Putamen (tissue), 1 donor: ENCODE measurements around the gene PLEKHA6.
"Not testable (repeated sequence)": the region's sequence is repeated elsewhere in the genome, so short reads cannot be mapped to it uniquely, and the experiment has no call there.

Experiments used
- DNase-seq: peaks from one replicate; pipeline ENCODE4 v3.0.0-alpha.2; 2016; ENCODE audit warnings: low spot score

Gene PLEKHA6

DNA sequence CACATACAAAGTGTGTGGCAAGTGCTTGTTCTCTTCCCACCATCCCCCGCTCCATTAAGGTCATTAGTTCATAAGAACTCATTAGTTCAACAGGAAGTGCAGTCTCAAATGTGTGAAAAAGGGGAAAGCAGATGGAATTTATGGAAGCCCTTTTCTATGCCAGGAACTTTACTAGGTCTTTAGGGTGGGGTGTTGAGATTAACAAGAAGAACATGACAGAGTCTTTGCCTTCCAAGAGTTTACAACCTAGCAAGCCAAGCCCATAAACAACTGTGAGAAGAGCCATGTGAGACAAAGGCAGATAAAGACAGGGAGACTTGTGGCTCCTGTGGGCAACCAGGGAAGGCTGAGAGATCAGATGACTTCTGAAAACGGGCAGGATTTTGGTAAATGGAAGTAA, 21.4 kb downstream of the PLEKHA6 start:
- no peak for DNase-seq

DNA sequence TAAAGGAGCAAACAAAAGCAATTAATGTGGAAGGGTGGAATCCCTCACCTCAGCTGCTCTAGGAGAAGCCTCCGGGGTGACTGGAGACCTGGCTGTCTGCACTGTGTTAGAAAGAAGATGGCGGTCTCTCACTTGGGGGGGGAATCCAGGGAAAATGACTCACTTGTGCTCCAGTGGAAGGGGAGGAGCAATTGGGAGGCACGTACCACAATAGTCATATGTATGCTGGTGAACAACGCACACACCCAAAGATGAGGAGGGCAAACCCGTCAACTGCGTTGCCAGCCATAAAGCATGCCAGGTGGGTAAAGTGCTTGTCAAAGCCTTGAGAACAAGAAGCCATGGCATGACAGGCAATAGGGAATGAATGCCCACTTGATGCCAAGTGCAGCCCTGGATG, 22.1 kb downstream of the PLEKHA6 start:
- no peak for DNase-seq

- no peak for DNase-seq
Measured at GRCh38 chr1:204337036-204337429, 22.7 kb downstream of the PLEKHA6 start.

DNA sequence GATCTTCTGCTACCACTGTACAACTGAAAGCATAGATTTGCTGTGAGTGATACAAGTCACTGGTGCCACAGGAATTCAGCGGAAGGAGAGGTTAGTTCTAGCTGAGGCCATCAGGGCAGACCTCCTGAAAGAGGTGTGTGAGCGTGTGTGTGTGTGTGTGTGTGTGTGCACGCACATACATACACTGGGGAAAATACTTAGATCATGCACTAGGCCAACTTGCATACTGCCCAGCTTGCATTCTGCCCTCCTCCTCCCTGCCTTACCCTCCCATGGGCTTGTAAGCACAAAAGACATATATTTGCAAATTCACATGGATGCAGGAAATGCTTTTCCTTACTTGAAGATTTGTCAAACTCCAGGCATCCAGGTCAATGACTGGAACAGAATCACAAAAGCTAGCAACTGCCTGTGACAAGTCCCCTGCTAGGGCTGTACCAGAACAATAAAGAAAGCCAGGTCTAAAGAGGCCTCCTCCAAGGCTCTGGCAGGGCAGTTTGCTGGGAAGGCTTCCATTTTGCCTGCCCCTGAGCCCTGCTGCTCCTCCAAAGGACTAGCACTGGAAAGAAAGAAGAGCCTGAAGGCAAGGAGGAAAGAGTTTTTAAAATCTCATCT, 23.2 kb downstream of the PLEKHA6 start:
- no peak for DNase-seq

GRCh38 chr1:204335533-204335932, 24.2 kb downstream of the PLEKHA6 start:
- no peak for DNase-seq

DNA sequence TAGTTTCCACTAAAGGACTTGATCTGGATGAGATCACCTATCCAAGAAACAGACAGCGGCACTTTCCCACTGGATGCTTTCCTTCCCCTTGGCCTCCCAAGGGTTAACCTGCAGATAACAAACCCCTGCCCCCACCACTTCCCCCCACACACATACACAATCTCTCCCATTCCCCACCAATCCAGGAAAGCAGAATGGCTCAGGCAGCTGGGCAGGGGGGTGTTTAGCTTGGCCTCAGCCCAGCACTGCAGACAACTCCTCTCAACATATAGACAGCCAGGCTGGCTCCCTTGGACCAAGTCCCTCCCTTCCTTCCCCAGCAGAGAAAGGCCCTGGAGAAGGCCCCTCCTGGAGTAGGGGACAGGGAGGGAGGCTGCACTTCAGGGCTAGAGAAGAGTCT, 24.6 kb downstream of the PLEKHA6 start:
- DNase-seq = no peak

DNA sequence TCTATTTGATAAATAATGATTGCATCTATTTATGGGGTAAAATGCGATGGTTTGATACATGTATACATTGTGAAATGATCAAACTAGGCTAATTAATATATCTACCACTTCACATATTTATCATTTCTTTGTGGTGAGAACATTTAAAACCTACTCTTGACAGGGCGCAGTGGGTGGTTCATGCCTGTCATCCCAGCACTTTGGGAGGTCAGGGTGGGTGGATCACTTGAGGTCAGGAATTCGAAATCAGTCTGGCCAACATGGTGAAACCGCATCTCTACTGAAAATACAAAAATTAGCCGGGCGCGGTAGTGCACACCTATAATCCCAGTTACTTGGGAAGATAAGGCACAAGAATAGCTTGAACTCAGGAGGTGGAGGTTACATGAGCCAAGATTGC, 25.3 kb downstream of the PLEKHA6 start:
- DNase-seq = no peak

DNA sequence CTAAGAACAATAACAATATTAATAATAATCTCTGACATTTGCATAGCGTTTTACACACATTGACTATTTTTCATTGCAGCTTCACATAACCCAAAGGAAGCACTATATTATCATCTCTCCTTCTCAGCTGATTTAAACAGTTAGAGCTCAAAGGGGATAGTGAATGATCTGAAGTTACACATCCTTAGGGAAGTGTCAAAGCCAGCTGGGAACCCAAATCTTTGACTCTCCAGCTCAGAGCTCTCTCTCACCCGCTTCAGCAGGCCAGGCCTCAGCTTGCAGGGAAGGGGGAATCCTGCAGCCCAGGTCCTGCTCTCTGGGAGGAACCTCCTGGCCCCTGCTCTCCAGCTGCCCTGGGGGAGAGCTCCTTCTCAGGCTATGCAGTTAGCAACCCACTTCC, 26.3 kb downstream of the PLEKHA6 start:
- DNase-seq = no peak

DNA sequence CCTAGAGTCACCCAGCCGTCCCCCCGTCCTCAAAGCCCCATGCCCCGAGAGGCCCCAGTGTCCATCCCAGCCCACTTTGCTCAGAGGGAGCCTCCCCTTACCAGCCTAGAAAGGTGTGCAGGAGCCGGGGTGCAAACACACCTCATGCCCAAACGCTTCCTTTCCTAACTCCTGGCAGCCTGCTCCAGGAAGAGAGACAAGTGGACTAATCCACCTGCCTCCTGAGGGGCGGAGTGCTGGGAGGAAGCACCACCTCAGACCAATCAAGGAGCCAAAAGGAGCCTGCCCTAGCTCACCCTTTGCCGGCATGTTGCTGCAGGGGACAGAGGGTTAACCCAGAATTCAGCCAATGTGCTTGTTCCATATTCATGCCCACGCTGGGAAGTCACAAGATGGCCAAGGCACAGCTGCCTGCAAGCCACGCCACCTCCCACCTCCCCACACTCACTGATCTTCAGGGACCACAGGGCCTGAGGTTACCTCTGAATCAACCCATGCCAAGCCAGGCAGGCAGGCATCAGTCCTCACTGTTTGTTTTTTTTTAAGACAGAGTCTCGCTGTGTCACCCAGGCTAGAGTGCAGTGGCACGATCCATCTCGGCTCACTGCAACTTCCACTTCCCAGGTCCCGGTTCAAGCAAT, 27.8 kb downstream of the PLEKHA6 start:
- no peak for DNase-seq

DNA sequence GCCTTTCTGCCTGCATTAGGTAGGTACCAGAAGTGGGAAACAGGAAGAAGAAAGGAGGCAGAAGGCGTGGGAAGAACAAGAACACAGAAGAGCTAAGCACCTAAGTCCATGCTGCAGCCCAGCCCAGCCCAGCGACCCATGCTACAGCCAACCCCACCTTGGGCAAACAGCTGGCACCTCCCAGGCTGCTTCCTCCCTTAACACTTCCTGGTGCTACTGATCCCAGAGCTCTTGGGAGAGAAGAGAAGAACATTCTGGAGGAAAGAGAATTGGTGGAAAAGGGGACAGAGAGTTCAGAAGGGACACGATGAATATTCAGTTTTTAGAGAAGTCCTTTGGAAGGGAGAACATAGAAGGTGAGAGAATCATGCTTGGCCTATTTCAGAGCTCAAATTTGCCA, 28.5 kb downstream of the PLEKHA6 start:
- DNase-seq = no peak

DNA sequence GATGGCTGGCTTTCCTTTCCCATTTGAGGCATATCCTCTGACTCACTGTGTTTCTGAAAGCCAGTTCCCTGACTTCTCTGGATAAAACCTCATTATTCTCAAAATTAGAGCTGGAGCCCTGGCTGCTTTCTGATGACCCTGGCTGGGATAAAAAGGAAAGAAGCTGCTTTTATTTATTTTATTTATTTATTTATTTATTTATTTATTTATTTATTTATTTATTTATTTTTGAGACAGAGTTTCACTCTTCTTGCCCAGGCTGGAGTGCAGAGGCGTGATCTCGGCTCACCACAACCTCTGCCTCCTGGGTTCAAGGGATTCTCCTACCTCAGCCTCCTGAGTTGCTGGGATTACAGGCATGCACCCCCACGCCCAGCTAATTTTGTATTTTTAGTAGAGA, 31.9 kb downstream of the PLEKHA6 start:
- DNase-seq = not testable (repeated sequence)

GRCh38 chr1:204327359-204327758, 32.4 kb downstream of the PLEKHA6 start:
- no peak for DNase-seq

- DNase-seq = peak; percentile 55
Measured at GRCh38 chr1:204326771-204327300, 32.9 kb downstream of the PLEKHA6 start.

DNA sequence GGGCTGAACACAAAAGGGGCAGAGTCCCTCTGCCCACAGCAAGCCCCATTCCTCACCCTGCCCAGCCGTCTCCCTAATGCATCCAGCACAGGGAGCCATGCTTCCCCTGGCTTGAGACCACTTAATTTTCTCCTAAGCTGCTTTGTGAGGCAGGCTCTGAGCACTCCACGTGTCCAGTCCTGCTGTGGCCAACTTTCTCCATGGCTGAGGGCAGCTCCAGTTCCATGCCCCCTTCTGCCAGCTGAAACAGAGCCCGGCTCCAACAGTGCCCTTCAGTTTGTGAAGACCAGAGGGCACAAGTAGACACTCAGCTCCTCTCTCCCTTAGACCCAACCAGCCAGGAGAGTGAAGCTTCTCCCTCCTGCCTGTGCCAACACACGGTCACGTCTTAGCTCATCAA, 33.8 kb downstream of the PLEKHA6 start:
- DNase-seq = no peak

- DNase-seq = no peak
Measured at GRCh38 chr1:204323887-204324286, 35.8 kb downstream of the PLEKHA6 start.

DNA sequence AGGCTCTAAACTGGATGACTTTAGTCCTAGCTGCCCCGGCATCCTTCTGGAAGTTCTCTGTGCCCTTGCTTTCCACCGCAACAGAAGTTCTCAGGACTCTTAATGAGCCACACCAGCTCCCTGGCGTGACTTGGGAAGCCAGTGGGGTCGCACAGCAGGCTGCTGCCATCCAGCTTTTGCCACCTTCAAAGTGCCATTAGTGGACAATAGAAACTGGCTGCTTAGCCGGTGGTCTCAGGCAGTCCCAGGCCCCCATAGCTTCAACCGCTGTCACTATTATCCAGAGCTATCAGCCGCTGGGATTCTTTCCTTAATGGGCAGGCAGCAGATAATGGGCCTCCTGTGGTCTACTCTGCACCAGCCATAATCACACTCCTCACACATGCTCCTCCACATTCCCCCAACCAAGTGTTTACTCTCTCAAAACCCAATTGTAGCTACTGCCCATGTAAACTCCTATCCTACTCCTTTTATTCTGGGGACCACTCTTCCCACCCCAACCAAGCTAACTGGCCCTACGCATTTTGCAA, 37.3 kb downstream of the PLEKHA6 start:
- DNase-seq = no peak

DNA sequence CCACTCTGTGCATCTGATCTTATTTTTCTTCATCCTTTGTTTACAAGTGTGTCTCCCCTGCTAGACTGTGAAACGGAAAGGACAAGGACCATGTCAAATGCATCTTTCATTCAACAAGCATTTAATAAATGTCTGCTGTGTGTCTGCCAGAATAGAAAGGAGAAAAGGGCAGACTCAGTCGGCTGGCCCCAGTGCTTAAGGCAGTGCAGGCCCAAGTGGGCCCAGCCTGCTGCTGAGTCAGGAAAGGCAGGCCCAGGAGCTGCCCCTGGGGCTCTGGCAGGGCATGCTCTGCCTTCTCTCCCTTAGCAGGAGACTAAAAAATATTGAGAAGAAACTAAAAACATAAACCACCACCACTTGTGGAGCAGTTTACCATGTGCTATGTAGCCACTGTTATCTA, 38.1 kb downstream of the PLEKHA6 start:
- DNase-seq = no peak

- DNase-seq = no peak
Measured at GRCh38 chr1:204321051-204321450, 38.7 kb downstream of the PLEKHA6 start.

DNA sequence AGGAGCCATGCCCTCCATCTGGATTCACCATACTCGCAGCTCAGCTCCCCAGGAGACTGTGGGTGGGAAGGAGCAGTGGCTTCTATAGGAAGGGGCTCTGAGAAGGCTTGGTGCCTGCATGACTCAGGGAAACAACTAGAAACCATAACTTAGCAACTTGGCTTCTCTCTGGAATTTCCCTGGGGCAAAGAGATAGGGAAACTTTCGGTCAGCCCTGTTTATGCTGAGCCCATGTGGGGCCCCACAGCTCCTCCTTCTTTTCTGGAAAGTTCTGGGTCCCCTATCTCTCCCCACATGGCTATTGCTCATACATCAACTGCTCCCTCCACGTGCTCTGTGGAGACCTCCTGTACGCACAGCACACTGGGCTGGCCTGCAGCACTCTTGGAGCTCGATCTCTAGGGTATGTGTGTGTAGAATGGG, 39.3 kb downstream of the PLEKHA6 start:
- no peak for DNase-seq

DNA sequence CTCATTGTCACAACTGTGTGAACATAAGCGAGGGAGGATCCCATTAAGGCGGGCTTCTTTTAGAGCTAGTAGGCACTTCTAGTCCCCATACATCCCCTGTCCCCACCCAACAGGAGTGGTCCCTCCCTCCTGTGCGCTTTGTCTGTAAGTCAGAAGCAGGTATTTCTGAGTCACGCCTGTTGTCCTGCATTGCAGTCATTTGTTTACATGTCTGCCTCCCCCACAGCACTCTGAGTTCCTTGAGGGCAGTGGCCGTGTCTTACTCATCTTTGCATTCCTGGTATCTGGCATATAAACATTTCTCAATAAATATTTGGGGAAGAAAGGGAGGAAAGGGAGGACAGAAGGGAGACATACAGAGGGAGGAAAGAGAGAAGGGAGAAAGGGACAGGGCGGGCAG, 40.3 kb downstream of the PLEKHA6 start:
- peak; percentile 42 for DNase-seq

DNA sequence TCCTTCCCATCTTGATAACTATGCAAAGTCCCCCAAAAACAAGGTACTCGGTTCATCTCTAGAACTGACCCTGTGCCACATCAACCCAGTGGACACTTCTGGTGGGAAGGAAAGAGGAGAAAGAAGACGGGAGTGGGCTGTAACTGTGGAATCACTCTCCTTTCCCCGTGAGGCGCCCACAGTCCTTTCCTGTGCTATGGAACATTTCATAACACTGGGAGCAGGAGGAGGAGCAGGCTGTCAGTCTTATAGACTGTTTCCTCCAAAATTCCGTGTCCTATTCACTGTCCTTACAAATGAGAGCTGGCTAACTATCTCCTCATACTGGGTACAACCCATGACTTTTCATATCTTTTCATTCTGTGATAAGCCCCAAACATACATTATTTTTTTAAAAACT, 40.7 kb downstream of the PLEKHA6 start:
- peak; percentile 38 for DNase-seq

GRCh38 chr1:204318324-204318723, 41.4 kb downstream of the PLEKHA6 start:
- DNase-seq = no peak

GRCh38 chr1:204317170-204317569, 42.6 kb downstream of the PLEKHA6 start:
- DNase-seq = no peak

DNA sequence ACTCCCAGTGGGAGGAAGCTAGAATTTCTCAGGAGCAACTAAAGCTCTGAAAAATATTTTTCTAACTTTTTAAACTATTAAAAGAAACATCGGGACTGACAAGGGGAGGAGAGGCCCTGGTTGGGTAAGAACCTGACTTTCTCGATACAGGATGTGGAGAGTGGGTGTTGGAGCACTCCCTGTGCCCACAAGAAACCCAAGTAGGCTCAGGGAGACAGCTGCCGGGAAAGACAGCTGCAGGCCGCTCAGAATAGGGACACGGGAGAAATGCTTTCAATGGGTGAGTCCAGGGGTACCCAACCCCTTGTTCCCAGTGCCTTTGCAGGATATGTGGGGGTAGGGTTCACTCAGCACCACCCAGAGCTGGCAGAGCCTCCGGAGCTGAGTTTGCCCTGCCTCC, 43.6 kb downstream of the PLEKHA6 start:
- peak; percentile 65 for DNase-seq
